GM18508 (cell line): ENCODE measurements around the gene EPC1.
"Not testable (repeated sequence)": the region's sequence is repeated elsewhere in the genome, so short reads cannot be mapped to it uniquely, and the experiment has no call there.

ENCODE experiments used
- ATAC-seq: cut with Tn5 transposase; IDR thresholded peaks from one replicate; pipeline ENCODE4 v1.9.1; 2021; ENCODE audit warnings: moderate number of reproducible peaks; ENCODE audit not compliant: insufficient read depth, unreplicated experiment

EPC1 gene

DNA sequence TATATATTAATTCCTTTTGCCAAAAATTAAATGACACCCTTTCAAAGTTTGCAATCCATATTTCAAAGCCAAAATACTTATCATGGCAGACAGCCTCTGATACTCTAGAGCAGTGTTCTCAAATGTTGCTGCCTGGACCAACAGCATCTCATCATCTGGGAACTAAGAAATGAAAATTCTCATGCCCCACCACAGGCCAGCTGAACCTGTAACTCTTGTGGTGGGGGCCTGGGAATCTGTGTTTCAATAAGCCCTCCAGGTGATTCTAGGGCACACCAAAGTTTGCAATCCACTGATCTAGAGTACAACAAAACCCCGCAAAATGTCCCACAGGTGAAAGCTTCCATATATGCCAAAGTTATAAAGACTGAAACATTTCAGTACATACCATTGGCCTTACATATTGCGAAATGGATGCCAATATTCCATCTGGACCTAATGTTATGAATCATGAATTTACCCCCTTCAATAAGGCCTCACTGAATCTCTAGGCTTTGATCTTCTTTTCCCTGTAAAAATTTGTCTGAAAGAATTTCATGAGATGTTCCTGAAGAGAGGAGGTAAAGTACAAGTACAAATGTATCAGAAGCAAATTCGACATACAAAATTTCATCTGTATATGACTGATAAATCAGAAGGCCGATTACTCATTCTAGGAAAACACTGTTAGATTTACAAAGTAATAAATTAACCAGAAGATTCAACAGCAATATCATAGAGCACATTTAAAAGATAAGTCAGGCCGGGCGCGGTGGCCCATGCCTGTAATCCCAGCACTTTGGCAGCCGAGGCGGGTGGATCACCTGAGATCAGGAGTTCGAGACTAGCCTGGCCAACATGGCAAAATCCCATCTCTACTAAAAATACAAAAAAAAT is 25.3 kb upstream of the EPC1 start:
- no peak for ATAC-seq

DNA sequence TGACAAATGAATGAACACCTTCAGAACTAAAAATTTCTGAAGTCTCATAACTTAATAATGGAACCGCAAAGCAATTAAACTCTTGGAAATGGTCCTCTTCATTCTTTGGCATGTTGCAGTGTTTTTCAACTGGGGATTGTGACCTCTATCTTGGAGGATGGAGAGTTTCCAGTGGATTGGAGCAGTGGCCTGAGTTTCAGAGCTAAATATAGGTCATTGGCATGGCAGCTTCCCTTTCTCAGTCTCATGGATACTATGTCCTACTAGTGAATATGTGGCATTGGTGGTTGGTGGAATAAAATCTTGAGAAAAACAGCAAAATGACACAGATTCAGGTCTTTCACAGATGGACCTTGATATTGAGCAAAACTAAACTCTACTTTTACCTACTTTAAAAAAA is 24.1 kb upstream of the EPC1 start:
- no peak for ATAC-seq

DNA sequence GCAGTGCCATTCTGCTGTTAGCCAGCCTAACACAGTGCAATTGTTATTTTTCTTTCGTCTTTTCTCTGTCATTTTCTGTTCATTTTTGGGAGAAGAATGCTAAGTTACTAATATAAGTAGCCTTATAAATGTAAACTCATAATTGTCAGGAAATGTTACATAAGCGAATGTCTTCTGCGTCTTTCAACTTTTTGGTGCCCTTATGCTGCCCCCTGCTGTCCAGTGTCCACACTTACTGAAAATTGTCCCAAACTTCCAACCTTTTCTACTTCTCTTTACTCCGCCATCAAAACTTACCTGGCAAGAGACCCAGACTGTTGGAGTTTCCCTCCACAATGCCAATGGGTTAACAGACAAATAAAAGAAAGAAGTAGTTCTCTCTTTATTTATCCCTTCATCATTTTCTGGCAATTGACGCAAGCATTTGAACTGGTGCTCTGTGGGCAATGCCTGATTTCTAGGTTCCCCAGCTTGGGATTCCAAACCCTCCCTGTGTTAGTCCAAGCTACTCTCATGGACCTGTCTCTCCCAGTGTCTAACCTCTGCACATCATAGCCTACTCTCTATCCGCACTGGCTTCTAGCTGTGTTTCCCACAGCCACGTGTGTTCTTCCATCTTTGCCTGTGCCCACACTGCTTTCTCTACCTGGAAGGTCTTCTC is 21.0 kb upstream of the EPC1 start:
- no peak for ATAC-seq

DNA sequence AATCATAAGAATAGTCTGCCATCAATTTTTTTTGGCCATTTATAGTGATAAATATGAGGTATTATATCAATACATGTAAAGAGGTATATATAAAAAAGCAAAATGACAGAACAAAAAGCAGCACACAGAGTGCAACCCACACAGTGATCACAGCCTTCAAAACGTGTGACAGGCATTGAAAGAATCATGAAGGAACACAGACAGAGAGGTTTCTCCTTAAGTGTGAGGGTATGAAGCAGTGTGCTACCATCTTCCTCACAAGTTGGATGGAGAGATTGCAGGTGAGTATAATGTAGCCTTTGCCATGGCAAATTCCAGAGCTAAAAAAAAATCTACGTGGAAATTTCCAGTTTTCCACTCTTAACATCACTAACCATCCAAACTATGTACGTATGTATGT is 19.6 kb upstream of the EPC1 start:
- ATAC-seq = no peak

DNA sequence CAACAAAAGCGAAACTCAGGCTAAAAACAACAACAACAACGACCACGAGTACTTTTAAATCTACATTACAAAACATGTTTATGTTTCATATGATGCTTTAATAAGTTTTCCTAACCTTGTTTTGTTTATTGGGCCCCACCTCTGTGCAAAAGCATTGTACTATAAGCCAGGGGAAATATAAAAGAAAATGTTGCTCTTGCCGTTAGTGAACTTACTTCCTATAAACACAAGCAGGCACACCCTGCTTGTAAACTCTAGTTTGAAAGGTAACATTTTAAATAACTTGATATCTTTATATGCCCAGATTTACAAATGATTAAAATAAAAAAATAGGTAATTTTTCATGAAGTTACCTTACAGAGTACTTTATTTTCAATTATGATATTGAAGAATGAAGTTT is 19.2 kb upstream of the EPC1 start:
- no peak for ATAC-seq

DNA sequence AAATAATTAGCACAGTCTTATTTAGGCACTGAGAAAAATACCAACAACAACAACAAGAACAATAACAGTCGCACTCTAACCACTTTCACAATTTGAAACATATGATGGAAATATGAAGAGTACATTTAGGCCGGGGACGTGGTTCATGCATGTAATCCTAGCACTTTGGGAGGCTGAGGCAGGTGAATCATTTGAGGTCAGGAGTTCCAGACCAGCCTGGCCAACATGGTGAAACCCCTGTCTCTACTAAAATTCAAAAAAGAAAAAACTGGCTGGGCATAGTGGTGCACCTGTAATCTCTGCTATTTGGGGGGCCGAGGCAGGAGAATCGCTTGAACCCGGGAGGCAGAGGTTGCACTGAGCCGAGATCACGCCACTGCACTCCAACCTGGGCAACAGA is 18.4 kb upstream of the EPC1 start:
- ATAC-seq = not testable (repeated sequence)

DNA sequence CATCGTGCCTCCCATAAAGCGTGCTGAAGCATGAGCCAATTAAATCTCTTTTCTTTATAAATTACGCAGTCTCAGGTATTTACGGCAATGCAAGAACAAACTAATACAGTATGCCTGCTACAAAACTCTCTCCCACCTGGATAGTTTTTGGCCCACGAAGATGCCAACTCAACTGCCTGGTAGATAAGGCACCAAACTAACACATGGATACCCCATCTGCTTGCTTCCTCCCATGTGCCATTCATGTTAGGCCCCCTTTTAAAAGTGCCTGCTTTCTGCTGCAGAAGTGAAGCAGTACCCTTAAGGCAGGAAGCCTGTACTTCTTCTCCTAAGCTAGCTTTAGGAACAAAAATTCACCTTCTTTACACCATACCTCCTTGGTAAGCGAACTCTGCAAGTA is 15.6 kb upstream of the EPC1 start:
- ATAC-seq = no peak

DNA sequence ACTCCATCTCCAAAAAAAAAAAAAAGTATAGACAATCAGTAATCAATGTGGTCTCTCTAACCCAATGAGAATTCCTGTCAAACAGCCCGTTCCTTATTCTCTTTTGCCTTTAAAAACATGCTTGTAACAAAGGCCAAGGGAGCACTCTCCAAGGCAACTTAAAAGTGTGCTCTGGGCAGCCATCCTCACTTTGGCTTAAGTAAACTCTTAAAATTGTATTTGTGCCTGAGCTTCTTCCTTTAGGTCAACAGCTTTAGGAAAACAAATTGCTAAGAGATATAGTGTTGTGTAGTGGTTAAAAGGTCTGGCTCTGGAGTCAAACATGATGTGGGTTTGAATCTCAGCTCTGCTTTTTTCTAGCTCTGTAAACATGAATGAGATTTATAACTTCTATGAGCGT is 13.9 kb upstream of the EPC1 start:
- ATAC-seq = no peak

DNA sequence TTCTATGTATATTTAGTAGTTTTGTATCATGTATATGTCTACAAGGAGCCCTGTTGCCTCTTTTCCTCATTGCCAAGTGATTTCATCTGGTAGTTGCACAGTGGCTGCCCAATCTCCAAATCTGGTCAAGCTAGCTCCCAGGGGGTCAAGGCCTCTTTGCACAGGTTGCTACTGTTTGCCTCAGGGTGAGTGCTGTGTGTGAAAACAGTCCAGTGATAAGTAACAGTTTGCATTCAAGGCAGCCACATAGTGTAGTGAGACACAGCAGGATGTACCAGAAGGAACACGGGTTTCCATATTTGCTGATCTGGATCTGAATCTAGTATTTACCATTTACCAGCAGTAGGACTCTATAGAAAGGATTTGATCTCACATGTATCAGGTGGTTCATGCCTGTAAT is 13.3 kb upstream of the EPC1 start:
- no peak for ATAC-seq

DNA sequence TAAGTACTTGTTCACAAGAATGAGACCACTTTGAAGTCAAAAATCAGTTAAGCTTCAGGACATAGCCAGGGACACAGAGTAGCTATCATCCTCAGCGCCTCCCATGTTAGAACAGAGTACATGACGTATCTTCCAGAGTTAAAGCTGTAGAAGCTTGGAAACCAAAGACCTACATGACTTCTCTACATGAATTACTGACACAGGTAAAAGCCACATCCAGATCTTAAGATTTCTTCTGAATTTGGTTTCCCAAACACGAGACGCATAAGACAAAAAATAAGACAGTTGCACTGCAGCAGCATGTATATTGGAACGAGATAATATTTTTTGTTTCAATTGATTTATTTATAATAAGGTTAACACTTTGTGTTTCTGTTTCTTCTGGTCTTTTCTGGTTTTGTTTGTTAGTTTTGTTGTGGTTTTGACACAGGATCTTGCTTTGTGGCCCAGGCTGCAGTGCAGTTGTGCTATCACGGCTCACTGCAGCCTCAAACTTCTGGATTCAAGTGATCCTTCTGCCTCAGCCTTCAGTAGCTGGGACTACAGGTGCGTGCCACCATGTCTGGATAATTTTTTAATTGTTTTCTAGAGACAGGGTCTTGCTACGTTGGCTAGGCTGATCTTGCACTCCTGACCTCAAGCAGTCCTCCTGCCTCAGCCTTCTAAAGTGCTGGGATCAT is 10.2 kb upstream of the EPC1 start:
- no peak for ATAC-seq

DNA sequence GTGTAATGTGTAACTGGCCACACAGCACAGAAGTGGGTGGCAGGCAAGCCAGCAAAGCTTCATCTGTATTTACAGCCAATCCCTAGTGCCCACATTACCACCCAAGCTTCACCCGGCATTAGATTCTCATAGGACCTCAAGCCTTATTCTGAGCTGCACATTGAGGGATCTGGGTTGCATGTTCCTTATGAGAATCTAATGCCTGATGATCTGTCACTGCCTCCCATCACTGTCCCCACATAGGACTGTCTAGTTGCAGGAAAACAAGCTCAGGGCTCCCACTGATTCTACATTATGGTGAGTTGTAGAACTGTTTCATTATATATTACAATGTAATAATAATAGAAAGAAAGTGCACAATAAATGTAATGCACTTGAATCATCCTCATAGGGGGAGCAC is 7.7 kb upstream of the EPC1 start:
- not testable (repeated sequence) for ATAC-seq

DNA sequence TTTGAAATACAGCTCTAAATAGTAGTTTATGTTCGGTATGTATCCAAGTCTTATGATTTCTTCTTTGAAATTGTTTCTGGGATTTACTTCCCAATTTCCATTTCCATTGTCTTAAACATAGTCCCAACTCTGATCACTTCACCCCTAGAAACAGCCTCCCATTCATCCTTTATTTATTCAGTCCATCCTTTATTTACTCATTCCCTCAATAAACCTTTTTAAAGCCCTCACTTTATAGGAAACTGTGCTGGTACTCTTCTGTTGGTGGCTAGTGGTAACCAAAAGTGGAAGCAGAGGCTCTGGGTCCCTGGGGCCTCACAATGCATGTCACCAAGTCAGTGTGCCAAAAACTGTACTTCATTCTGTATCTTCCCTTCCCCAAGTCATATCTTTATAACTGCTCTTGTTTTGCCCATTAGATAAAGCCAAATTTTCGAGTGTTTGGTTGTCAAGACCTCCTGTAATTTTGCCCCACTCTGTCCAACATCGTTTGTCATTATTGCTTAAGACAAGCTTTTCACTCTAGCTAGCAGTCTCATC is 3.9 kb upstream of the EPC1 start:
- ATAC-seq = no peak

DNA sequence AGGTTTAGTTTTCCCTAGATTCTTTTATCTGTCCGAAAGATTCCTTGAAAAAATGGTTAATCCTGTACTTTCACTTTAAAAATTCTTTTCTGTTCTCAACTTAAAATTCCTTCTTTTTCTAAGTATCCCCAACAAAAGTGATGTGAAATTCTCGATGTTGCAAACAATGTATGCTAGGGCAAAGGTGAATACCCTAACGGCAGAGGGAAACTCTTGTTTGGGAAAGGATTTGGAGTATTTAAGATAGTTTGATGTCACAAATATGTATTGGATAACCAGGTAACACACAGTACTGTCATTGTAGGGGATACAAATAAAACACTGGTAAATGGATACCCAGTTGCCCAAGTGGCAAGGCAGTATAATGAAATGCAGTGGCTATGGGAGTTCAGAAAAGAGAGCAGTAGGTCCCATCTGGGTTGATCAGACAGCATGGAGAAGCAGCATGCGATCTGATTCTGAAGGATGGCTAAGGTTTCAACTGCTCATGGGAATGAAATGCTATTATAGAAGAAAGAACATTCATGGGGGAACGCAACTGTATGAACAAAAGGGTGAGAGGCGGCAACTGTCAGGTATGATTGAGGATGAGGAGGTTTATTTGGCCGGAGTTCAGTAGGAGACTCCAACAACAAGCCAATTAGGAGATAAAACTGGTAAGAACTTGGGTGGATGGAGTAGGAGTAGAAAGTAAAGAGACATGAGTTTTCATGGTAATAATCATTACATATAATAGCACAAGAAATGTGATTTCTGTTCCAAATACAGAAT is 3.2 kb upstream of the EPC1 start:
- ATAC-seq = no peak

DNA sequence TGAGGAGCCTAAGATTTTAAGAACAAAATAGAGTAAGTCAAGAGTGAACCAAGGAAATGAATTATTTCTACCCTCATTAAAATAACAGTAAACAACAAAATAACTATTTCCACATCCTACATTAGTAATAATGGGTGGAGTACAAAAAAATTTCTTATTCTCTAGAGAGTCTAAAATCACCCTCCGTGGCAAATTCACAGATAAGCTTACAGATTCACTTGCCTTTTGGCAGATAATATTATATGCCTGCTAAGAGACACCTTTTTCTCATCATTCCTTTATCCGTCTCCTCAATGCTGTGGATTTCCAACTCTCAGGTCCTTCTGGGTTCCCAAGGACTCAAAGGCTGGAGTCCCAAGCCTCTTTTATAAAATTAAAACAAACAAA is 2.2 kb upstream of the EPC1 start:
- ATAC-seq = no peak

DNA sequence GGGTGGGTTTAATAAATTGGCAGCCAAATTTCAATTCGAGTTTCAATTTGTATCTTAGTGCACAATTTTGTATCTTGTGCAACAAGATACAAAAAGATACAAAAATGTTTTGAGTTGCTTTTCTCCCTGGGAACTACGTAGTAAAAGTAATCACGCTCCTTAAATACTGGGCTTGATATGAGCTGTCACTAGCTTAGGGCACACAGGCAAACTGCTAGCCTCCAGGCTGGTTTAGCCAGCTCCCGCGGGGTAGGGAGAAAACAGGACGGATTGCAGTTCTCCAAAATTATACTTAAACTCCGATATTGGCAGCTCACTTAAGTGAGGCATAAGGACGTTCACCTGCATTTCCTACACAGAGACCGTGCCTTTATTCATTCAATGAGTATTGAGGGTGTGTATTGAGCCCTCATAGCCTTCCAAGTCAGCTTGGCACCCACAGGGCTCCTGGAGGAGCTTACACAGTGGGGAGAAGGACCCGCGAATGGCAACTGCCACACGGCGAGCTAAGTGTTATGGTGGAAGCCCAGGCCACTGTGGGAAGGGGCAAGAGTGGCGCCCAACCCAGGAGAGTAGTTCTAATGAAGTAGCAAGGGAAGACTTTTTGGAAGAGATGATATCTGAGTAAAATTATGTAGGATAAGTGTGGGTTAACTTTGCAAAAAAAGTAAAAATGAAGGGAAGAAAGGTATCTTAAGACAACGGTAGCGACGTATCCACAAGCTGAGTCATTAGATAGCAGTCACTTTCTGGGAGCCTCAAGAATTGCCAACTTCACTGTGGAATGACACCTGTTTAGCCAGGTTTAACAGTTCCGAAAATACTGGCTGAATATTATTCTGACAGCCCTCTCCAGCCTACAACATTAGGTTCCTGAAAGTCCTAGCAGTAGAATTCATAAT is 1.6 kb upstream of the EPC1 start:
- no peak for ATAC-seq

DNA sequence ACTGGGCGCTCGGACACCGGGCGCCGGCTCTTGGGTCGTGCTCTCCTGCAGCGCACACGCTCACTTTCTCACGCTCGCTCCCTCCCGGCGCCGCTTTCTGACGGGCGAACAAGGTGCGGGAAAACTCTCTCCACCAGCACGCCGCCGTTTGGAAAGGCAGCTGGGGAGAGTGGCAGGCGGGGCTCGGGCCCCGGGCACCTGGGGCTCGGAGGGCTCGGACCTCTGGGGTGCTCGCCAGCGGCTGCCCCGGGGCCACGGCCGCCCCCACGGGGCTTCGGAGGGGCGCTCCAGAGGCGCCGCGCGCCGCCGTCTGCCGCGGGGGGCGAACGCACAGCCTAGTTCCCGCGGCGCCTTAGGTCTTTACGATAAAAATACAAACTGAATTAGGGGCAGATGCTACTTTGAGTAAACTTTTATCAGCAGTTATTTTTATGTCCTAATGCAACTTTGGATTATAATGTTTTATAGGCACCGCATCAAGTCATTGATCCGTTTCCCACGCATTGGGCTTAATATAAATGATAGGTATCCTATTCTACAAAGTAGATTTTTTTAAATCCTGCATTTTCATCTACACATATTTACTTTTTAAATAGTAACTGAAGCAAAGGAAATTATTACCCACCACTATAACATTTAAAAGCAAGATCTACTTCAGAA is 535 bp upstream of the EPC1 start:
- ATAC-seq = peak; percentile 5

DNA sequence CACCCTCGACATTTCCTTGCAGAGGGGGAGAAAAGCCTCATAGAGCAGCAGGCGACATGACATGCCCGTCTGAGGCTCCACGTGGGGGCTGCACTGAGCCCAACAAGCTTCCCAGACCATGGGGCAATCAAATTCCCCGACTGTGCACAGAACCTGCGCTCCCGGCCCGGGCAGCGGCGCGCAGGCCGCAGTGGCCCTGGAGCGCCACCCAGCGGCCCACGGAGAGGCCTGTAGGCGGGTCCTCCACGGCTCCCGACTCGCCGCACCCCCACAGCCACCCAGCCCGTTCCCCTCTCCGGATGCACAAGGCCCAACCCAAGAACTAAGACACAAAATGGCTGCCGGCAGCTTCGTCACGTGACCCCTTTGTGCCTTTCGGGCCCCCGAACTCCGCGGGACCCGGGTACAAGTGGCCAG is 816 bp downstream of the EPC1 start:
- ATAC-seq = peak; percentile 52

DNA sequence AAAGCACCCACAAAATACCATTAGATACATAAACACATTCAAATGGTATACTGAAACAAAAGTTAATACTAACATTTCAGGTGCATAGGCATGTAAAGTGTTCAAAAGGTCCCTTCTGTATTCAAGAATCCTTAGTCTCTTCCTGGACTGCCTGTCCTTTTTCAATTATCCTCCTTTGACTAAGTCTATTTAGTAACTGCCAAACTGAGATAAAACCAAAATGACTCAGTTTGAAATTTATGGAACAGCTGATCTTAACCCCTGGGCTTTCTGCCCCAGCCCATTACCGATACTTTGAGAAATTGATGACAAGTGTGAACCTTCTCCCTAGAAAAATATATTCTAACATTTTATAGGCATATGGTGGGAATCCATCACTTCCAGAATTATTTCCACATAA is 5.4 kb downstream of the EPC1 start:
- no peak for ATAC-seq
